Measurements from ENCODE around the gene FABP7. TPM values are rescaled to one million over a fixed set of nuclear protein-coding genes. Genes with fewer than 3 reads are reported as not detected.

The FABP7 gene
- total RNA-seq, 1 experiment from 2014 or later: not detected

GRCh38 chr6:122817766-122818165 lies 38.2 kb downstream of the FABP7 start:
- Histone ChIP-seq H3K79me2 (ENCODE audit: insufficient read depth, low read length) (no peaks in the 10 kb centered on the region), H4K20me1 (ENCODE audit: insufficient read depth) (no peaks in the 10 kb centered on the region), H2AFZ (ENCODE audit: low read depth, low read length, poor library complexity, severe bottlenecking) (no peak overlapping the region), H3K4me2 (ENCODE audit: low read length) (no peak overlapping the region), H3K9ac (ENCODE audit: low read length) (no peak overlapping the region), H3K36me3 (ENCODE audit: control insufficient read depth in 1 of 2, insufficient read depth in 2 of 2, low read length in 2 of 2) (no peaks in the 10 kb centered on the region), H3K27ac (ENCODE audit: low read depth, low read length) (no peak overlapping the region), H3K4me3 (replicated peaks in 1 of 2; ENCODE audit: low read depth in 1 of 2, low read length in 2 of 2) (no peak overlapping the region), H3K9me3 (ENCODE audit: control insufficient read depth in 1 of 2, insufficient read depth in 1 of 2, low read depth in 1 of 2, low read length in 2 of 2) (no peaks in the 10 kb centered on the region), H3K9me2 (ENCODE audit: insufficient read depth) (no peaks in the 10 kb centered on the region), H3K27me3 (ENCODE audit: insufficient read depth, low read length) (no peaks in the 10 kb centered on the region), H3K4me1 (ENCODE audit: control insufficient read depth in 1 of 2, insufficient read depth in 2 of 2, low read length in 2 of 2) (no peaks in the 10 kb centered on the region)
- ChIA-PET RAD21 (ENCODE audit: low non-redundant PET in 1 of 2, low total read pairs in 2 of 2, uncharacterized antibody in 2 of 2, unreplicated experiment in 2 of 2) (no interaction called here), POLR2A (interaction anchor here (0.9 kb wide), 1 partner anchor 19 kb away, joined by 3 read pairs; no protein-coding TSS in a partner anchor), CTCF (interaction anchor here (0.7 kb wide), 1 partner anchor 22 kb away, joined by 4 read pairs; no protein-coding TSS in a partner anchor)
- intact Hi-C loops (cut with micrococcal nuclease): no loop called here
- no TSS peak for BruUV-seq (replicated peaks)
- ATAC-seq (no peak), DNase-seq (ENCODE audit: low read depth, low spot score) (no peak)
- TF ChIP-seq POLR2AphosphoS5 (IDR thresholded peaks at IDR 0.05; ENCODE audit: low read depth, low read length) (no peak), EGR1 (IDR thresholded peaks at IDR 0.05; ENCODE audit: low read depth) (no peak), POLR2A (IDR thresholded peaks at IDR 0.05; ENCODE audit: borderline replicate concordance, extremely low read depth, insufficient read depth, insufficient read length) (no peak), ZFX (IDR thresholded peaks at IDR 0.05) (no peak), FOSL1 (IDR thresholded peaks at IDR 0.05; ENCODE audit: low read depth) (no peak), RAD21 (IDR thresholded peaks at IDR 0.05; ENCODE audit: low read depth) (no peak), REST (IDR thresholded peaks at IDR 0.05; ENCODE audit: low read depth) (no peak), MAX (IDR thresholded peaks at IDR 0.05) (no peak), EZH2 (IDR thresholded peaks at IDR 0.05) (no peak)
